Posterior cingulate gyrus (tissue), 11 donors: ENCODE results near the gene PPA1.
"Not testable (repeated sequence)": the region's sequence is repeated elsewhere in the genome, so short reads cannot be mapped to it uniquely, and the experiment has no call there.

Source experiments
- DNase-seq, 10 donors: peaks; one replicate each; pipeline versions ENCODE4 v3.0.0 to v3.0.0-alpha.2; 2020 to 2021; ENCODE audit warnings: mixed read lengths in 3 of 10
- intact Hi-C: fragments of 100-400 bp; cut with DNase I; formaldehyde crosslinking; loops from one replicate; pipeline ENCODE4 v1.15.1; 2023

PPA1 gene

GRCh38 chr10:70255329-70256299, 22.4 kb upstream of the PPA1 start:
- DNase-seq: no peak
- intact Hi-C loops: no loop called here

- intact Hi-C loops: no loop called here
- DNase-seq: no peak
These were observed 21.6 kb upstream of the PPA1 start for GRCh38 chr10:70254778-70255328.

- intact Hi-C loops: no loop called here
- no peak for DNase-seq
These were observed 20.9 kb upstream of the PPA1 start for GRCh38 chr10:70253878-70254765.

GRCh38 chr10:70250961-70251680, 17.9 kb upstream of the PPA1 start:
- peak in 3 of 10 donors; percentile 29 to 85 (median 36) for DNase-seq
- intact Hi-C loops: no loop called here

- DNase-seq: no peak
- intact Hi-C loops: no loop called here
These were observed 14.1 kb upstream of the PPA1 start for GRCh38 chr10:70247360-70247759.

GRCh38 chr10:70241081-70241480, 7.9 kb upstream of the PPA1 start:
- intact Hi-C loops: no loop called here
- no peak for DNase-seq

- intact Hi-C loops, DNase-seq: not testable (repeated sequence)
These were observed 6.8 kb upstream of the PPA1 start for GRCh38 chr10:70239986-70240385.

GRCh38 chr10:70239077-70239976, 6.1 kb upstream of the PPA1 start:
- intact Hi-C loops, DNase-seq: not testable (repeated sequence)

- DNase-seq: not testable (repeated sequence)
These were observed 4.8 kb upstream of the PPA1 start for GRCh38 chr10:70237958-70238536.

GRCh38 chr10:70234668-70235447, 1.6 kb upstream of the PPA1 start:
- DNase-seq: no peak

More at GRCh38 chr10:70237958-70238536, 4.8 kb upstream of the PPA1 start:
- intact Hi-C loops: not testable (repeated sequence)

GRCh38 chr10:70233939-70234300, 691 bp upstream of the PPA1 start:
- DNase-seq: no peak
- intact Hi-C loops: loop anchor here (5.0 kb wide), 1 partner anchor 148 kb away; the partner anchor contains the start of gene LRRC20

More at GRCh38 chr10:70234668-70235447, 1.6 kb upstream of the PPA1 start:
- intact Hi-C loops: loop anchor here (5.0 kb wide), 1 partner anchor 147 kb away; the partner anchor contains the start of gene LRRC20

GRCh38 chr10:70232859-70233108, 445 bp downstream of the PPA1 start:
- intact Hi-C loops: loop anchor here (5.0 kb wide), 1 partner anchor 150 kb away; the partner anchor contains the start of gene LRRC20
- no peak for DNase-seq

GRCh38 chr10:70232155-70232858, 922 bp downstream of the PPA1 start:
- peak in 4 of 10 donors; percentile 40 to 87 (median 80) for DNase-seq
- intact Hi-C loops: loop anchor here (5.0 kb wide), 1 partner anchor 150 kb away; the partner anchor contains the start of gene LRRC20

GRCh38 chr10:70228491-70228890, 4.7 kb downstream of the PPA1 start:
- DNase-seq: no peak
- intact Hi-C loops: no loop called here

- intact Hi-C loops: no loop called here
- DNase-seq: no peak
These were observed 5.5 kb downstream of the PPA1 start for GRCh38 chr10:70227548-70228320.

- intact Hi-C loops: no loop called here
- DNase-seq: no peak
These were observed 9.5 kb downstream of the PPA1 start for GRCh38 chr10:70223728-70224127.
